Measurements from ENCODE around the gene CHML.

GRCh38 chr1:241607497-241607896 lies 32.7 kb downstream of the CHML start:
- TF ChIP-seq POLR2A (IDR thresholded peaks at IDR 0.05; ENCODE audit: low read length) (no peak), GATA1 (IDR thresholded peaks at IDR 0.05; ENCODE audit: low read depth, low read length) (no peak)
